Thoracic aorta (tissue), 2 donors: Measurements from ENCODE around the gene SPOCK2. TPM values are rescaled to one million over a fixed set of nuclear protein-coding genes. Genes with fewer than 3 reads are reported as not detected.

Source experiments
- ATAC-seq: fragments of 150-250 bp; one replicate; pipeline ENCODE4 v1.8.0; 2017; ENCODE audit warnings: low read depth; ENCODE audit not compliant: insufficient number of reproducible peaks, low FRiP score
- DNase-seq: peaks from one replicate; pipeline ENCODE4 v3.0.0-alpha.2; 2020; ENCODE audit warnings: low spot score
- H3K27ac ChIP-seq, 2 donors: fragments of 200-600 bp; sonication (generic); 1 replicate in 1 of 2; 2 replicates in 1 of 2; pipeline ENCODE4 v1.5.1; 2016; ENCODE audit warnings: mild to moderate bottlenecking in 2 of 2, moderate library complexity in 2 of 2
- H3K27me3 ChIP-seq: fragments of 200-600 bp; sonication (generic); replicated peaks from 2 replicates; pipeline ENCODE4 v1.6.0; 2016; ENCODE audit warnings: mild to moderate bottlenecking; ENCODE audit not compliant: insufficient read depth
- H3K36me3 ChIP-seq: fragments of 200-600 bp; sonication (generic); one replicate; pipeline ENCODE4 v1.5.1; 2016
- H3K4me1 ChIP-seq, 2 donors: fragments of 200-600 bp; sonication (generic); 1 replicate in 1 of 2; 2 replicates in 1 of 2; pipeline versions ENCODE4 v1.5.1 to v1.6.0; 2016; ENCODE audit warnings: low read depth in 2 of 2, mild to moderate bottlenecking in 1 of 2; ENCODE audit not compliant: control insufficient read depth in 1 of 2
- H3K4me3 ChIP-seq: fragments of 200-600 bp; sonication (generic); 2 replicates; pipeline ENCODE4 v1.5.1; 2016; ENCODE audit warnings: mild to moderate bottlenecking
- H3K9me3 ChIP-seq: fragments of 200-600 bp; sonication (generic); 2 replicates; pipeline ENCODE4 v1.5.1; 2016
- CTCF ChIP-seq: fragments of 200-600 bp; sonication (generic); IDR thresholded peaks from one replicate; pipeline ENCODE4 v1.5.1; 2019; ENCODE audit warnings: antibody characterized with exemption
- total RNA-seq, 2 donors: library from RNA; depleted of rRNA; stranded (reverse); fragments of >200 nt; gene quantifications; one replicate each; pipeline versions ENCODE4 v1.1.0 to v1.2.3, GENCODE V29; 2016

SPOCK2 gene
- total RNA-seq, 2 donors from 2014 or later, result 3.5 to 13.8 TPM

GRCh38 chr10:72086466-72087391 lies 1.6 kb downstream of the SPOCK2 start:
- H3K4me1 ChIP-seq, result peaks cover 11 to 18% of the 10 kb centered on the region in 2 donors
- H3K4me3 ChIP-seq, result peak overlapping the region; percentile 63
- ATAC-seq, result no peak
- no peak for DNase-seq
- H3K27me3 ChIP-seq, result peaks cover 13% of the 10 kb centered on the region
- TF ChIP-seq CTCF, result no peak
- H3K9me3 ChIP-seq, result no peaks in the 10 kb centered on the region
- H3K36me3 ChIP-seq, result no peaks in the 10 kb centered on the region
- no peak overlapping the region for H3K27ac ChIP-seq

GRCh38 chr10:72085864-72086465 lies 2.4 kb downstream of the SPOCK2 start:
- ATAC-seq (no peak), DNase-seq (no peak)
- Histone ChIP-seq H3K27me3 (peaks cover 13% of the 10 kb centered on the region), H3K27ac (no peak overlapping the region), H3K9me3 (no peaks in the 10 kb centered on the region), H3K4me1 (peaks cover 11 to 18% of the 10 kb centered on the region in 2 donors), H3K36me3 (no peaks in the 10 kb centered on the region), H3K4me3 (no peak overlapping the region)
- TF ChIP-seq CTCF, result no peak

- DNase-seq (no peak), ATAC-seq (no peak)
- peaks cover 11 to 18% of the 10 kb centered on the region in 2 donors for H3K4me1 ChIP-seq
- H3K36me3 ChIP-seq, result no peaks in the 10 kb centered on the region
- H3K4me3 ChIP-seq, result no peak overlapping the region
- TF ChIP-seq CTCF, result no peak
- H3K9me3 ChIP-seq, result no peaks in the 10 kb centered on the region
- no peak overlapping the region for H3K27ac ChIP-seq
- H3K27me3 ChIP-seq, result peaks cover 13% of the 10 kb centered on the region
Measured at GRCh38 chr10:72085166-72085565, 3.2 kb downstream of the SPOCK2 start.

- no peak for DNase-seq
- peaks cover 13% of the 10 kb centered on the region for H3K27me3 ChIP-seq
- TF ChIP-seq CTCF, result no peak
- H3K4me1 ChIP-seq, result peaks cover 11 to 18% of the 10 kb centered on the region in 2 donors
- no peaks in the 10 kb centered on the region for H3K36me3 ChIP-seq
- H3K9me3 ChIP-seq, result no peaks in the 10 kb centered on the region
- H3K4me3 ChIP-seq, result no peak overlapping the region
- no peak for ATAC-seq
- H3K27ac ChIP-seq, result no peak overlapping the region
Measured at GRCh38 chr10:72083790-72084459, 4.4 kb downstream of the SPOCK2 start.
